Esophagus (tissue), 2 donors: ENCODE data around the gene SERPINA10. TPM values are rescaled to one million over a fixed set of nuclear protein-coding genes. Genes with fewer than 3 reads are reported as not detected.
"Not testable (repeated sequence)": the region's sequence is repeated elsewhere in the genome, so short reads cannot be mapped to it uniquely, and the experiment has no call there.

Source experiments
- H3K27ac ChIP-seq, 2 donors: one replicate each; pipeline ENCODE4 v1.5.1; 2013; ENCODE audit warnings: low read depth in 2 of 2, mild to moderate bottlenecking in 2 of 2, inconsistent platforms in 1 of 2, low read length in 1 of 2, moderate library complexity in 1 of 2
- H3K27me3 ChIP-seq, 2 donors: one replicate each; pipeline ENCODE4 v1.6.1; 2013; ENCODE audit warnings: low read length in 2 of 2, control low read depth in 1 of 2, mild to moderate bottlenecking in 1 of 2; ENCODE audit not compliant: insufficient read depth in 2 of 2, control insufficient read depth in 1 of 2
- H3K36me3 ChIP-seq, 2 donors: one replicate each; pipeline ENCODE4 v1.6.1; 2013; ENCODE audit warnings: low read length in 1 of 2; ENCODE audit not compliant: control insufficient read depth in 2 of 2, insufficient read depth in 2 of 2
- H3K4me1 ChIP-seq, 2 donors: one replicate each; pipeline ENCODE4 v1.6.1; 2013; ENCODE audit warnings: low read length in 1 of 2; ENCODE audit not compliant: control insufficient read depth in 2 of 2, insufficient read depth in 2 of 2
- H3K4me3 ChIP-seq, 2 donors: one replicate each; pipeline ENCODE4 v1.5.1; 2013; ENCODE audit warnings: low read length in 2 of 2, mild to moderate bottlenecking in 2 of 2, low read depth in 1 of 2, moderate library complexity in 1 of 2
- H3K9me3 ChIP-seq, 2 donors: one replicate each; pipeline ENCODE4 v1.6.1; 2013; ENCODE audit warnings: mild to moderate bottlenecking in 2 of 2, low read depth in 1 of 2, low read length in 1 of 2, moderate library complexity in 1 of 2; ENCODE audit not compliant: control insufficient read depth in 2 of 2, insufficient read depth in 1 of 2
- WGBS, 2 donors: extraction: QIAGEN DNeasy Blood & Tissue Kit; methylation state at CpG; one replicate each; pipeline ENCODE4 v1.1.7; 2013; 5-methylcytosine and 5-hydroxymethylcytosine counted together
- polyA plus RNA-seq, 2 donors: library from polyadenylated mRNA; stranded (reverse); fragments of 200-250 nt; gene quantifications; one replicate each; pipeline ENCODE4 v1.2.3, GENCODE V29; 2013
- donor health status: healthy with polysubstance abuse.
- donor health status: Bipolar disorder and iron deficiency.

SERPINA10 gene
- polyA plus RNA-seq, 2 donors = not detected

- no peaks in the 10 kb centered on the region for H3K9me3 ChIP-seq
- no peak overlapping the region for H3K27ac ChIP-seq
- no peak overlapping the region for H3K4me3 ChIP-seq
- H3K27me3 ChIP-seq = no peaks in the 10 kb centered on the region
- WGBS, 2 donors = 87 to 96% methylated on average over 1 of the region's 1 CpG
- H3K4me1 ChIP-seq = no peaks in the 10 kb centered on the region
- no peaks in the 10 kb centered on the region for H3K36me3 ChIP-seq
Measured at GRCh38 chr14:94267352-94267751, 25.7 kb downstream of the SERPINA10 start.

- not testable (repeated sequence) for H3K27ac ChIP-seq, H3K4me3 ChIP-seq, H3K9me3 ChIP-seq, H3K4me1 ChIP-seq, H3K36me3 ChIP-seq, H3K27me3 ChIP-seq
- WGBS, 2 donors = 71 to 78% methylated on average over 3 of the region's 3 CpGs
Measured at GRCh38 chr14:94264195-94264594, 28.9 kb downstream of the SERPINA10 start.

GRCh38 chr14:94244182-94244581 is 48.9 kb downstream of the SERPINA10 start:
- Histone ChIP-seq H3K27me3 (no peaks in the 10 kb centered on the region), H3K36me3 (no peaks in the 10 kb centered on the region), H3K27ac (no peak overlapping the region), H3K4me3 (no peak overlapping the region), H3K4me1 (no peaks in the 10 kb centered on the region), H3K9me3 (no peaks in the 10 kb centered on the region)
- WGBS, 2 donors = 79 to 86% methylated on average over 2 of the region's 2 CpGs

- Histone ChIP-seq H3K27ac (no peak overlapping the region), H3K4me1 (no peaks in the 10 kb centered on the region), H3K9me3 (no peaks in the 10 kb centered on the region), H3K4me3 (no peak overlapping the region), H3K36me3 (no peaks in the 10 kb centered on the region), H3K27me3 (no peaks in the 10 kb centered on the region)
- WGBS, 2 donors = 84 to 93% methylated on average over 2 of the region's 2 CpGs
Measured at GRCh38 chr14:94239406-94239805, 53.7 kb downstream of the SERPINA10 start.

GRCh38 chr14:94237983-94238382 is 55.1 kb downstream of the SERPINA10 start:
- H3K27ac ChIP-seq = no peak overlapping the region
- no peaks in the 10 kb centered on the region for H3K9me3 ChIP-seq
- H3K4me3 ChIP-seq = no peak overlapping the region
- WGBS, 2 donors = 82 to 83% methylated on average over 4 of the region's 4 CpGs
- H3K4me1 ChIP-seq = no peaks in the 10 kb centered on the region
- H3K36me3 ChIP-seq = no peaks in the 10 kb centered on the region
- no peaks in the 10 kb centered on the region for H3K27me3 ChIP-seq

- Histone ChIP-seq H3K27ac (no peak overlapping the region), H3K4me3 (no peak overlapping the region), H3K9me3 (no peaks in the 10 kb centered on the region), H3K36me3 (no peaks in the 10 kb centered on the region), H3K4me1 (no peaks in the 10 kb centered on the region), H3K27me3 (no peaks in the 10 kb centered on the region)
Measured at GRCh38 chr14:94237046-94237445, 56.0 kb downstream of the SERPINA10 start.

Other genes with a start within 250 kb of the SERPINA10 start
- 10 to 100 TPM; 45.6 to 58.3 TPM for gene DDX24, start 212.1 kb downstream of the SERPINA10 start, polyA plus RNA-seq
- gene IFI27L1, start 212.0 kb downstream of the SERPINA10 start, polyA plus RNA-seq = 10 to 100 TPM; 11.2 to 29.8 TPM
- gene IFI27, start 182.5 kb downstream of the SERPINA10 start, polyA plus RNA-seq = 100 to 1,000 TPM; 155 to 478 TPM
- 100 to 1,000 TPM in 1 of 2 donors, 10 to 100 TPM in 1; 51.4 to 112 TPM for gene IFI27L2, start 163.7 kb downstream of the SERPINA10 start, polyA plus RNA-seq
- under 1 TPM; 0.08 to 0.09 TPM for gene PPP4R4, start 118.9 kb downstream of the SERPINA10 start, polyA plus RNA-seq
- under 1 TPM in 1 of 2 donors, not detected in 1; 0.04 TPM for gene SERPINA6, start 30.1 kb upstream of the SERPINA10 start, polyA plus RNA-seq
- not detected for gene SERPINA2, start 73.4 kb upstream of the SERPINA10 start, polyA plus RNA-seq
- 1 to 10 TPM; 1.5 to 2.2 TPM for gene SERPINA1, start 95.3 kb upstream of the SERPINA10 start, polyA plus RNA-seq
- gene SERPINA11, start 159.5 kb upstream of the SERPINA10 start, polyA plus RNA-seq = under 1 TPM; 0.12 to 0.27 TPM
- not detected for gene SERPINA9, start 182.9 kb upstream of the SERPINA10 start, polyA plus RNA-seq
- gene SERPINA12, start 216.2 kb upstream of the SERPINA10 start, polyA plus RNA-seq = not detected